ENCODE data around the gene UBR1.
"Not testable (repeated sequence)": the region's sequence is repeated elsewhere in the genome, so short reads cannot be mapped to it uniquely, and the experiment has no call there.

DNA sequence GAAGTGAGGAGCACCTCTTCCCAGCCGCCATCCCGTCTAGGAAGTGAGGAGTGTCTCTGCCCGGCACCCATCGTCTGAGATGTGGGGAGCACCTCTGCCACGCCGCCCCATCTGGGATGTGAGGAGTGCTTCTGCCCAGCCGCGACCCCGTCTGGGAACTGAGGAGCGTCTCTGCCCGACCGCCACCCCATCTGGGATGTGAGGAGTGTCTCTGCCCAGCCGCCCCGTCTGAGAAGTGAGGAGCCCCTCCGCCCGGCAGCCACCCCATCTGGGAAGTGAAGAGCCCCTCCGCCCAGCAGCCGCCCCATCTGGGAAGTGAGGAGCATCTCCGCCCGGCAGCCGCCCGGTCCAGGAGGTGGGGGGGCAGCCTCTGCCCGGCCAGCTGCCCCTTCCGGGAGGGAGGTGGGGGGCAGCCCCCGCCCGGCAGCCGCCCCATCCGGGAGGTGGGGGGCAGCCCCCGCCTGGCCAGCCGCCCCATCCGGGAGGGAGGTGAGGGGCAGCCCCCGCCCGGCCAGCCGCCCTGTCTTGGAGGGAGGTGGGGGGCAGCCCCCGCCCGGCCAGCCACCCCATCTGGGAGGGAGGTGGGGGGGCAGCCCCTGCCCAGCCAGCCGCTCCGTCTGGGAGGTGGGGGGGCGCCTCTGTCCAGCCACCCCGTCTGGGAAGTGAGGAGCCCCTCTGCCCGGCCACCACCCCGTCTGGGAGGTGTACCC is 100.8 kb downstream of the UBR1 start:
- TF ChIP-seq, protein P1, sequence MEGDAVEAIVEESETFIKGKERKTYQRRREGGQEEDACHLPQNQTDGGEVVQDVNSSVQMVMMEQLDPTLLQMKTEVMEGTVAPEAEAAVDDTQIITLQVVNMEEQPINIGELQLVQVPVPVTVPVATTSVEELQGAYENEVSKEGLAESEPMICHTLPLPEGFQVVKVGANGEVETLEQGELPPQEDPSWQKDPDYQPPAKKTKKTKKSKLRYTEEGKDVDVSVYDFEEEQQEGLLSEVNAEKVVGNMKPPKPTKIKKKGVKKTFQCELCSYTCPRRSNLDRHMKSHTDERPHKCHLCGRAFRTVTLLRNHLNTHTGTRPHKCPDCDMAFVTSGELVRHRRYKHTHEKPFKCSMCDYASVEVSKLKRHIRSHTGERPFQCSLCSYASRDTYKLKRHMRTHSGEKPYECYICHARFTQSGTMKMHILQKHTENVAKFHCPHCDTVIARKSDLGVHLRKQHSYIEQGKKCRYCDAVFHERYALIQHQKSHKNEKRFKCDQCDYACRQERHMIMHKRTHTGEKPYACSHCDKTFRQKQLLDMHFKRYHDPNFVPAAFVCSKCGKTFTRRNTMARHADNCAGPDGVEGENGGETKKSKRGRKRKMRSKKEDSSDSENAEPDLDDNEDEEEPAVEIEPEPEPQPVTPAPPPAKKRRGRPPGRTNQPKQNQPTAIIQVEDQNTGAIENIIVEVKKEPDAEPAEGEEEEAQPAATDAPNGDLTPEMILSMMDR (IDR thresholded peaks at IDR 0.05 in 2 of 3, conservative IDR thresholded peaks at IDR 0.05 in 1 of 3; ENCODE audit: borderline replicate concordance in 1 of 3, insufficient read depth in 1 of 3, low read depth in 2 of 3, low read length in 2 of 3): not testable (repeated sequence)
- TF ChIP-seq TCF7L2 (IDR thresholded peaks at IDR 0.05; ENCODE audit: borderline replicate concordance, extremely low read depth, insufficient read depth, insufficient read length); POLR2AphosphoS5 (IDR thresholded peaks at IDR 0.05; ENCODE audit: low read depth, low read length): not testable (repeated sequence)

All from HCT116 (cell line).